B cell (primary cell): ENCODE data around the gene MISP3. TPM values are rescaled to one million over a fixed set of nuclear protein-coding genes. Genes with fewer than 3 reads are reported as not detected.

ENCODE experiments used
- ATAC-seq: fragments of 200-7000 bp; cut with Tn5 transposase; one replicate; pipeline ENCODE4 v1.10.0; 2021; ENCODE audit warnings: low read depth, mild to moderate bottlenecking, moderate number of reproducible peaks, moderate library complexity
- CTCF ChIA-PET: fragments of 350-600 bp; sonication (Branson Sonifier 250); formaldehyde crosslinking; loops from one replicate; lab custom pipeline; 2021; ENCODE audit warnings: antibody characterized with exemption, inconsistent platforms; lab: Charles Lee
- POLR2A ChIA-PET: fragments of 350-600 bp; sonication (Branson Sonifier 250); formaldehyde crosslinking; loops from one replicate; lab custom pipeline; 2021; ENCODE audit warnings: antibody characterized with exemption; lab: Charles Lee
- DNase-seq: peaks from one replicate; pipeline ENCODE4 v3.0.0; 2013
- H2AFZ ChIP-seq: 2 replicates; pipeline ENCODE4 v1.6.1; 2012; ENCODE audit warnings: mild to moderate bottlenecking, low read depth, low read length; ENCODE audit not compliant: insufficient read depth, poor library complexity, severe bottlenecking
- H3K27ac ChIP-seq, 2 donors: 1 replicate in 1 of 2; 2 replicates in 1 of 2; pipeline ENCODE4 v1.5.1; 2012 to 2013; ENCODE audit warnings: low read length in 2 of 2, mild to moderate bottlenecking in 2 of 2, moderate library complexity in 1 of 2
- H3K27me3 ChIP-seq, 4 experiments: fragments of 200-600 bp in 1 of 4; sonication (generic) in 1 of 4; replicated peaks in 1 of 4; 1 replicate in 2 of 4; 2 replicates in 2 of 4; pipeline versions ENCODE4 v1.6.1 to v1.7.0; 2013 to 2016; ENCODE audit warnings: low read length in 3 of 4, mild to moderate bottlenecking in 2 of 4, mixed read lengths in 1 of 4, moderate library complexity in 1 of 4; ENCODE audit not compliant: insufficient read depth in 4 of 4, control insufficient read depth in 3 of 4; ENCODE audit errors: control extremely low read depth in 1 of 4
- H3K36me3 ChIP-seq, 2 experiments: replicated peaks in 1 of 2; 1 replicate in 1 of 2; 2 replicates in 1 of 2; pipeline versions ENCODE4 v1.6.1 to v1.7.1; 2013; ENCODE audit warnings: low read length in 1 of 2; ENCODE audit not compliant: insufficient read depth in 2 of 2, control insufficient read depth in 1 of 2; ENCODE audit errors: control extremely low read depth in 1 of 2, extremely low read depth in 1 of 2
- H3K4me1 ChIP-seq, 2 donors: fragments of 200-600 bp in 1 of 2; sonication (generic) in 1 of 2; 1 replicate in 1 of 2; 2 replicates in 1 of 2; pipeline versions ENCODE4 v1.5.1 to v1.6.1; 2013 to 2017; ENCODE audit warnings: low read length in 2 of 2; ENCODE audit not compliant: control insufficient read depth in 2 of 2, insufficient read depth in 2 of 2
- H3K4me2 ChIP-seq: replicated peaks from 2 replicates; pipeline ENCODE3; 2012; ENCODE audit warnings: mild to moderate bottlenecking, low read depth, low read length; ENCODE audit not compliant: poor library complexity, severe bottlenecking
- H3K4me3 ChIP-seq, 5 experiments: fragments of 200-600 bp in 1 of 5; sonication (generic) in 1 of 5; 1 replicate in 3 of 5; 2 replicates in 2 of 5; pipeline versions ENCODE4 v1.5.1 to v1.7.0; 2011 to 2016; ENCODE audit warnings: low read length in 4 of 5, mild to moderate bottlenecking in 4 of 5, low read depth in 2 of 5, control low read depth in 1 of 5, moderate library complexity in 1 of 5; ENCODE audit not compliant: insufficient read depth in 1 of 5; ENCODE audit errors: control extremely low read depth in 1 of 5, extremely low read depth in 1 of 5
- H3K79me2 ChIP-seq: fragments of 200-600 bp; sonication (generic); one replicate; pipeline ENCODE4 v1.6.0; 2016; ENCODE audit warnings: low read length; ENCODE audit not compliant: control insufficient read depth, insufficient read depth
- H3K9ac ChIP-seq: fragments of 200-600 bp; sonication (generic); 2 replicates; pipeline ENCODE4 v1.6.1; 2017; ENCODE audit warnings: mild to moderate bottlenecking, low read length, moderate library complexity
- H3K9me3 ChIP-seq, 3 donors: one replicate each; pipeline versions ENCODE4 v1.6.1 to v1.7.1; 2013; ENCODE audit warnings: low read length in 2 of 3; ENCODE audit not compliant: control insufficient read depth in 2 of 3, insufficient read depth in 1 of 3; ENCODE audit errors: control extremely low read depth in 1 of 3
- H4K20me1 ChIP-seq: 2 replicates; pipeline ENCODE4 v1.6.0; 2012; ENCODE audit warnings: mild to moderate bottlenecking, low read length; ENCODE audit not compliant: insufficient read depth, control insufficient read depth, poor library complexity, severe bottlenecking
- H3K27ac Mint-ChIP-seq: one replicate; pipeline ENCODE4 v1.8.0; 2021; ENCODE audit warnings: mixed read lengths
- H3K27me3 Mint-ChIP-seq: one replicate; pipeline ENCODE4 v1.8.0; 2021; ENCODE audit warnings: mixed read lengths
- H3K4me1 Mint-ChIP-seq: one replicate; pipeline ENCODE4 v1.8.0; 2021; ENCODE audit warnings: mixed read lengths
- H3K4me3 Mint-ChIP-seq: one replicate; pipeline ENCODE4 v1.8.0; 2021; ENCODE audit warnings: mixed read lengths
- H3K9me3 Mint-ChIP-seq: one replicate; pipeline ENCODE4 v1.8.0; 2022; ENCODE audit warnings: mixed read lengths; ENCODE audit not compliant: insufficient read depth
- CTCF ChIP-seq: fragments of 200-600 bp; IDR thresholded peaks from one replicate; pipeline ENCODE4 v1.8.0; 2022; ENCODE audit warnings: antibody characterized with exemption, mild to moderate bottlenecking
- EZH2 ChIP-seq: IDR thresholded peaks from 2 replicates; pipeline ENCODE4 v1.6.1; 2012; ENCODE audit warnings: borderline replicate concordance, low read depth, mild to moderate bottlenecking, moderate library complexity, low read length; ENCODE audit not compliant: insufficient read depth, poor library complexity, severe bottlenecking
- WGBS: methylation state at CpG from one replicate; pipeline ENCODE4 v1.1.5; 2013; ENCODE audit warnings: missing lambda C conversion rate; ENCODE audit not compliant: insufficient coverage; 5-methylcytosine and 5-hydroxymethylcytosine counted together
- intact Hi-C: fragments of 100-400 bp; cut with micrococcal nuclease; formaldehyde crosslinking; loops from one replicate; pipeline ENCODE4 v1.10.0; 2022
- polyA plus RNA-seq: library from polyadenylated mRNA; depleted of rRNA; stranded (reverse); fragments of >200 nt; gene quantifications from 2 replicates; pipeline ENCODE4 v1.2.3, GENCODE V29; 2012
- total RNA-seq, 2 donors: library from RNA; stranded (reverse); fragments of 120-200 nt in 1 of 2; gene quantifications; 1 replicate in 1 of 2; 2 replicates in 1 of 2; pipeline versions ENCODE4 v1.2.3 to v1.2.4, GENCODE V29; 2013 to 2022

The MISP3 gene
- total and polyA plus RNA-seq, 2 donors (not counting 1 experiment from before 2014, with no cell fraction given): 0.34 TPM

GRCh38 chr19:14063105-14063504 lies 9.5 kb upstream of the MISP3 start:
- peaks cover 31% of the 10 kb centered on the region for H3K27me3 Mint-ChIP-seq
- H3K27ac Mint-ChIP-seq: no peak overlapping the region
- CTCF ChIA-PET: interaction anchor here (0.8 kb wide), 1 partner anchor 15 kb away, joined by 6 read pairs; no protein-coding TSS in a partner anchor
- Histone ChIP-seq H2AFZ (no peak overlapping the region), H3K27ac (no peak overlapping the region), H4K20me1 (no peaks in the 10 kb centered on the region), H3K27me3 (peaks cover 0 to 36% (median 18%) of the 10 kb centered on the region in 4 experiments), H3K4me1 (peaks cover 11% of the 10 kb centered on the region in 2 donors), H3K4me2 (no peak overlapping the region), H3K79me2 (no peaks in the 10 kb centered on the region), H3K9me3 (peaks cover 0 to 11% (median 0%) of the 10 kb centered on the region in 3 donors), H3K4me3 (no peak overlapping the region), H3K9ac (no peak overlapping the region), H3K36me3 (no peaks in the 10 kb centered on the region)
- H3K9me3 Mint-ChIP-seq: no peaks in the 10 kb centered on the region
- WGBS: no CpG with 5 or more reads among the region's 7 CpGs
- DNase-seq (no peak), ATAC-seq (no peak)
- H3K4me3 Mint-ChIP-seq: no peak overlapping the region
- TF ChIP-seq EZH2 (no peak), CTCF (no peak)
- POLR2A ChIA-PET: no interaction called here
- intact Hi-C loops: no loop called here
- peaks cover 10% of the 10 kb centered on the region for H3K4me1 Mint-ChIP-seq

GRCh38 chr19:14066134-14066533 lies 6.5 kb upstream of the MISP3 start:
- no peaks in the 10 kb centered on the region for H3K9me3 Mint-ChIP-seq
- Histone ChIP-seq H3K4me1 (no peaks in the 10 kb centered on the region), H3K36me3 (no peaks in the 10 kb centered on the region), H3K79me2 (no peaks in the 10 kb centered on the region), H3K27me3 (peaks cover 0 to 7% (median under 1%) of the 10 kb centered on the region in 4 experiments), H2AFZ (no peak overlapping the region), H3K4me3 (no peak overlapping the region), H3K27ac (no peak overlapping the region), H4K20me1 (no peaks in the 10 kb centered on the region), H3K9me3 (peaks cover 0 to 3% (median 0%) of the 10 kb centered on the region in 3 donors), H3K4me2 (no peak overlapping the region), H3K9ac (no peak overlapping the region)
- POLR2A ChIA-PET: interaction anchor here (0.7 kb wide), 1 partner anchor 64 kb away, joined by 5 read pairs; no protein-coding TSS in a partner anchor
- H3K4me3 Mint-ChIP-seq: no peak overlapping the region
- peaks cover 8% of the 10 kb centered on the region for H3K27me3 Mint-ChIP-seq
- CTCF ChIA-PET: interaction anchor here (0.7 to 1.0 kb wide), 2 partner anchors 18 to 19 kb away, joined by 3 to 4 read pairs; no protein-coding TSS in a partner anchor
- no peaks in the 10 kb centered on the region for H3K4me1 Mint-ChIP-seq
- 56% methylated on average over 2 of the region's 2 CpGs for WGBS
- no peak for DNase-seq
- intact Hi-C loops: no loop called here
- H3K27ac Mint-ChIP-seq: no peak overlapping the region
- no peak for TF ChIP-seq CTCF
- ATAC-seq: no peak
